ENCODE data around the gene OR10H5.
"Not testable (repeated sequence)": the region's sequence is repeated elsewhere in the genome, so short reads cannot be mapped to it uniquely, and the experiment has no call there.

DNA sequence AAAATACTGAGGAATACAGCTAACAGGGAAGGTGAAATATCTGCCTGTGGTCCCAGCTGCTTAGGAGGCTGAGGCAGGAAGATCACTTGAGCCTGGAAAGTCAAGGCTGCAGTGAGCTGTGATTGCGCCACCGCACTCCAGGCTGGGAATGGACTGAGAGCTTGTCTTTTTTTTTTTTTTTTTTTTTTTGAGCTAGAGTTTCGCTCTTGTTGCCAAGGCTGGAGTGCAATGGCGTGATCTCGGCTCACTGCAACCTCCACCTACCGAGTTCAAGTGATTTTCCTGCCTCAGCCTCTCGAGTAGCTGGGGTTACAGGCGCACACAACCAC, 56.4 kb downstream of the OR10H5 start:
- TF ChIP-seq EP300, CTCF (IDR thresholded peaks at IDR 0.05): not testable (repeated sequence)
